Cardiac muscle cell (in vitro differentiated cells and primary cell): Measurements from ENCODE around the gene CTSH. TPM values are rescaled to one million over a fixed set of nuclear protein-coding genes. Genes with fewer than 3 reads are reported as not detected.

ENCODE experiments used
- DNase-seq, 2 donors: peaks; one replicate each; pipeline versions ENCODE4 v3.0.0 to v3.0.0-alpha.2; 2010 to 2017; ENCODE audit warnings: low read depth in 1 of 2, low spot score in 1 of 2
- H3K27ac ChIP-seq: fragments of 200-600 bp; sonication (generic); 2 replicates; pipeline ENCODE4 v1.5.1; 2016
- H3K27me3 ChIP-seq: fragments of 200-600 bp; sonication (generic); 2 replicates; pipeline ENCODE4 v1.6.0; 2016; ENCODE audit warnings: control low read depth
- H3K36me3 ChIP-seq: fragments of 200-600 bp; sonication (generic); 2 replicates; pipeline ENCODE4 v1.5.1; 2016; ENCODE audit warnings: control low read depth
- H3K4me1 ChIP-seq: fragments of 200-600 bp; sonication (generic); 2 replicates; pipeline ENCODE4 v1.8.1; 2017; ENCODE audit warnings: low read depth, mild to moderate bottlenecking, mixed run types
- H3K4me3 ChIP-seq: fragments of 200-600 bp; sonication (generic); 2 replicates; pipeline ENCODE4 v1.5.1; 2016; ENCODE audit warnings: mild to moderate bottlenecking
- H3K9me3 ChIP-seq: fragments of 200-600 bp; sonication (generic); 2 replicates; pipeline ENCODE4 v1.5.1; 2017; ENCODE audit warnings: low read depth, mild to moderate bottlenecking, control low read depth
- polyA plus RNA-seq: library from polyadenylated mRNA; unstranded; fragments of >200 nt; fragmentation: Nextera tagmentation; extraction: Ambion mirVana; gene quantifications from 2 replicates; pipeline ENCODE4 v1.2.1, GENCODE V29; 2016
- total RNA-seq: library from RNA; depleted of rRNA; stranded (reverse); fragments of >200 nt; gene quantifications from 2 replicates; pipeline ENCODE4 v1.2.3, GENCODE V29; 2016
- TF ChIP-seq, protein P1 (sequence below): IDR thresholded peaks from 2 replicates; pipeline ENCODE4 v1.5.1; 2012; ENCODE audit warnings: low read depth, mild to moderate bottlenecking, low read length

Gene CTSH, protein sequence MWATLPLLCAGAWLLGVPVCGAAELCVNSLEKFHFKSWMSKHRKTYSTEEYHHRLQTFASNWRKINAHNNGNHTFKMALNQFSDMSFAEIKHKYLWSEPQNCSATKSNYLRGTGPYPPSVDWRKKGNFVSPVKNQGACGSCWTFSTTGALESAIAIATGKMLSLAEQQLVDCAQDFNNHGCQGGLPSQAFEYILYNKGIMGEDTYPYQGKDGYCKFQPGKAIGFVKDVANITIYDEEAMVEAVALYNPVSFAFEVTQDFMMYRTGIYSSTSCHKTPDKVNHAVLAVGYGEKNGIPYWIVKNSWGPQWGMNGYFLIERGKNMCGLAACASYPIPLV
- 24.1 and 37.3 TPM in 2 replicates for total RNA-seq
- polyA plus RNA-seq = 26.5 and 39.3 TPM in 2 replicates

GRCh38 chr15:78944669-78945407 is at the start of gene CTSH:
TSS of gene CTSH (minus strand) at chr15:78945046. CDS start at chr15:78944981, 65 bp downstream.
- TF ChIP-seq, protein P1, sequence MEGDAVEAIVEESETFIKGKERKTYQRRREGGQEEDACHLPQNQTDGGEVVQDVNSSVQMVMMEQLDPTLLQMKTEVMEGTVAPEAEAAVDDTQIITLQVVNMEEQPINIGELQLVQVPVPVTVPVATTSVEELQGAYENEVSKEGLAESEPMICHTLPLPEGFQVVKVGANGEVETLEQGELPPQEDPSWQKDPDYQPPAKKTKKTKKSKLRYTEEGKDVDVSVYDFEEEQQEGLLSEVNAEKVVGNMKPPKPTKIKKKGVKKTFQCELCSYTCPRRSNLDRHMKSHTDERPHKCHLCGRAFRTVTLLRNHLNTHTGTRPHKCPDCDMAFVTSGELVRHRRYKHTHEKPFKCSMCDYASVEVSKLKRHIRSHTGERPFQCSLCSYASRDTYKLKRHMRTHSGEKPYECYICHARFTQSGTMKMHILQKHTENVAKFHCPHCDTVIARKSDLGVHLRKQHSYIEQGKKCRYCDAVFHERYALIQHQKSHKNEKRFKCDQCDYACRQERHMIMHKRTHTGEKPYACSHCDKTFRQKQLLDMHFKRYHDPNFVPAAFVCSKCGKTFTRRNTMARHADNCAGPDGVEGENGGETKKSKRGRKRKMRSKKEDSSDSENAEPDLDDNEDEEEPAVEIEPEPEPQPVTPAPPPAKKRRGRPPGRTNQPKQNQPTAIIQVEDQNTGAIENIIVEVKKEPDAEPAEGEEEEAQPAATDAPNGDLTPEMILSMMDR = no peak
- no peaks in the 10 kb centered on the region for H3K9me3 ChIP-seq
- peak; percentile 65 to 83 for DNase-seq
- no peak within 1 kb of the TSS for H3K27ac ChIP-seq
- H3K4me1 ChIP-seq = no peaks in the 10 kb centered on the region
- H3K36me3 ChIP-seq = no peaks in the 10 kb centered on the region
- peaks cover 19% of the 10 kb centered on the region for H3K27me3 ChIP-seq
- peak within 1 kb of the TSS; percentile 38 for H3K4me3 ChIP-seq

- H3K36me3 ChIP-seq = no peaks in the 10 kb centered on the region
- no peak overlapping the region for H3K4me3 ChIP-seq
- no peaks in the 10 kb centered on the region for H3K27me3 ChIP-seq
- no peak for DNase-seq
- no peaks in the 10 kb centered on the region for H3K9me3 ChIP-seq
- H3K27ac ChIP-seq = no peak overlapping the region
- no peaks in the 10 kb centered on the region for H3K4me1 ChIP-seq
- TF ChIP-seq, protein P1 = no peak
Measured at GRCh38 chr15:78993931-78994530, 49.2 kb upstream of the CTSH start.

GRCh38 chr15:78993257-78993930 is 48.5 kb upstream of the CTSH start:
- TF ChIP-seq, protein P1 = no peak

DNA sequence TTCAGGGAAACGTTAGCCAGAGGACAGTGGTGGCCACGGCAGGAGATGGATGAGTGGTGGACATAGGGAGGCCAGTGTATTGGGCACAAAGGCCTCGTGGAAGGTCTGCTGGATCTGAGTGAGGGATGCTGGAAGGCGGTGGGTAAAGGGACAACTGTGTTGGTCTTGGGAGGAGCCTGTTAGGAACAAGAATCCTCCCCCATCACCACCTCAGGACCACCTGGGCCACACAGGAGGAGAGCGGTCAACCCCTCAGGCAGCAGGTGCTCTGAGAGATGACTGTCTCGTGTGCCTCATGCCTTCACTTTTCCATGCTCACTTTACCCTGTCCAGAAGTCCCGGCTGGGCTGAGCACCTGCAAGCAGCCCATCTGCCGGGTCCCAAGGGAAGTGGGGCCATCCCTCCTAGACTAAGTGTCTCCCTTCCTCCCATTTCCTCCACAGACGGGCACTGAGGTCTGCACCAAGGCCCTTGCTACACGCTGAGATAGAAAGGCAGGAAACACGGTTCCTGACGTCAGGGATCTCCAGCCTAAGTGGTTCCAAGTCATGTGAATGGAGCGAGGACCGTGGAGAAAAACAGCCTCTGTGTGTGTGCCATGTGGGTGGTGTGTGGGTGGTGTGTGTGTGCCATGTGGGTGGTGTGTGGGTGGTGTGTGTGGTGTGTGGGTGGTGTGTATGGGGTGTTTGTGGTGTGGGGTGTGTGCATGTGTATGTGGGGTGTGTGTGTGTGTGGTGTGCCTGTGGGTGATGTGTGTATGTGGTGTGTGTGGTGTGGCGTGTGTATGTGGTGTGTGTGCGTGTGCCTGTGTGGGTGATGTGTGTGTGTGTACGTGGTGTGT is 47.8 kb upstream of the CTSH start:
- peak in 1 of 2 donors; percentile 48 for DNase-seq
- H3K27ac ChIP-seq = no peak overlapping the region
- no peaks in the 10 kb centered on the region for H3K36me3 ChIP-seq

More at GRCh38 chr15:78993257-78993930, 48.5 kb upstream of the CTSH start:
- no peaks in the 10 kb centered on the region for H3K9me3 ChIP-seq
- no peaks in the 10 kb centered on the region for H3K36me3 ChIP-seq
- DNase-seq = no peak
- no peak overlapping the region for H3K27ac ChIP-seq
- H3K4me3 ChIP-seq = no peak overlapping the region
- H3K27me3 ChIP-seq = no peaks in the 10 kb centered on the region
- H3K4me1 ChIP-seq = no peaks in the 10 kb centered on the region

More for the DNA sequence above, 47.8 kb upstream of the CTSH start:
- Histone ChIP-seq H3K4me1 (no peaks in the 10 kb centered on the region), H3K9me3 (no peaks in the 10 kb centered on the region), H3K27me3 (no peaks in the 10 kb centered on the region), H3K4me3 (no peak overlapping the region)
- TF ChIP-seq, protein P1 = no peak
